ENCODE measurements around the gene PCIF1. TPM values are rescaled to one million over a fixed set of nuclear protein-coding genes. Genes with fewer than 3 reads are reported as not detected.

Gene PCIF1
- total and polyA plus RNA-seq, 9 of the 15 experiments (the other 6 are each of a cell fraction or from before 2014, with no cell fraction given), result 5.8 to 29.4 (median 11.3) TPM

- TF ChIP-seq PBX2 (CRISPR knock-in tag; IDR thresholded peaks at IDR 0.05; ENCODE audit: low read depth), result no peak
- TF ChIP-seq PBX2 (tag; conservative IDR thresholded peaks at IDR 0.05; ENCODE audit: low read depth), result no peak
- TF ChIP-seq SUPT5H (IDR thresholded peaks at IDR 0.05), result no peak
- no peak for TF ChIP-seq E2F6 (IDR thresholded peaks at IDR 0.05; ENCODE audit: borderline replicate concordance in 1 of 2, extremely low read depth in 1 of 2, insufficient read depth in 1 of 2, insufficient read length in 1 of 2, low read depth in 1 of 2, low read length in 1 of 2, poor library complexity in 1 of 2, severe bottlenecking in 1 of 2)
- TF ChIP-seq CGGBP1 (CRISPR knock-in tag; IDR thresholded peaks at IDR 0.05), result no peak
- no peak for TF ChIP-seq CUX1 (CRISPR knock-in tag; IDR thresholded peaks at IDR 0.05)
- TF ChIP-seq HNRNPL (IDR thresholded peaks at IDR 0.05; ENCODE audit: low read depth, low read length), result no peak
- no peak for TF ChIP-seq CBX3 (IDR thresholded peaks at IDR 0.05; ENCODE audit: borderline replicate concordance in 1 of 2, low read length in 2 of 2)
- no peak for TF ChIP-seq USF2 (CRISPR knock-in tag; IDR thresholded peaks at IDR 0.05)
Observed at GRCh38 chr20:45952861-45953260, 18.4 kb downstream of the PCIF1 start (continued).

All from K562 (cell line).